ENCODE measurements around the gene HOXA4. TPM values are rescaled to one million over a fixed set of nuclear protein-coding genes. Genes with fewer than 3 reads are reported as not detected.

Gene HOXA4
- total RNA-seq, 1 experiment from 2014 or later = 4.8 TPM

DNA sequence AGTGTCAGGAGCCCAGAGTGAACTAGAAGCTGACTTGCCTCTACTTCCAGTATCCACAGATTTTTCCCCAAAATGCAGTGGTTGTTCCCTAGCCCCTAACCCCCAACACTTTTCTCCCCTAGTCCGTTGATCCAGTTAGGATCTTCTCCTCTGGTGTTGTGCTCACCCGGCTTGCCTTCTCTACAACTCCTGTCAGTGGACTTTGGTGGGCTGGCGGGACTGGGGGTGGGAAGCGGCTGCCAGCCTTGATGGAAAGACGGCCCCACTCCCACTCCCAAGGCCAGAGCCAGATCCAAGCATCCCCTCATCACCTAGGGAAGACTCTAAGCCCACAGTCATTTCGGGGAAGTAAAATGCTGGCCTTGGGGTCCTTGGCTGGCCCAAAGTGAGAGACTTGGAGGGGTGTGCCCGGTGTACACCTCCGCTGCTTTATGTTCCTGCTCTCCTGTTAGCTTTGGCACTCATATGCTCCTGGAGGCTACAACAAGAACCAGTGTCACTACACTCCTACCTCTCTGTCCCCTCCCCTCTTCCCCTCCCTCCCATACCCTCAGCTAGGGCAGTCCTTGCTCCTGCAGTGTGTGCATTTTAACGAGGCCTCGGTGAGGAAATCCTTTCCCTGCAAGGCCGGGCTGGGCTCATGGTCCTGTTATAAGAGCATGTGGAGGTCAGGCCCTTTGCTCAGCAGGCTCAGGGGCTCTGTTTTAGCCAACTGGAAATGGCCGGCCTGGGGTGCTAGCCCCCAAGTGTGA is 44.5 kb upstream of the HOXA4 start:
- Histone ChIP-seq H3K9me3 (no peaks in the 10 kb centered on the region), H3K4me1 (peaks cover 12% of the 10 kb centered on the region), H3K4me3 (ENCODE audit: low read depth, low read length) (no peak overlapping the region), H3K36me3 (ENCODE audit: control insufficient read depth, insufficient read depth, low read length) (no peaks in the 10 kb centered on the region), H3K27me3 (replicated peaks; ENCODE audit: control insufficient read depth, insufficient read depth, low read length) (peaks cover 2% of the 10 kb centered on the region)
- Mint-ChIP-seq H3K27ac (ENCODE audit: unreplicated experiment) (no peak overlapping the region), H3K36me3 (ENCODE audit: insufficient read depth, unreplicated experiment) (peaks cover 10% of the 10 kb centered on the region), H3K27me3 (ENCODE audit: insufficient read depth, unreplicated experiment) (no peaks in the 10 kb centered on the region), H3K4me1 (ENCODE audit: low read depth, unreplicated experiment) (peaks cover 11% of the 10 kb centered on the region), H3K4me3 (ENCODE audit: unreplicated experiment) (peak overlapping the region; percentile 74), H3K9me3 (ENCODE audit: unreplicated experiment) (no peaks in the 10 kb centered on the region)
- DNase-seq = peak in 1 of 2 experiments; percentile 29
- intact Hi-C loops (cut with micrococcal nuclease; ENCODE audit: unreplicated experiment) = no loop called here
- CTCF ChIA-PET = no interaction called here
- POLR2A ChIA-PET = no interaction called here
- TF ChIP-seq, protein P1, sequence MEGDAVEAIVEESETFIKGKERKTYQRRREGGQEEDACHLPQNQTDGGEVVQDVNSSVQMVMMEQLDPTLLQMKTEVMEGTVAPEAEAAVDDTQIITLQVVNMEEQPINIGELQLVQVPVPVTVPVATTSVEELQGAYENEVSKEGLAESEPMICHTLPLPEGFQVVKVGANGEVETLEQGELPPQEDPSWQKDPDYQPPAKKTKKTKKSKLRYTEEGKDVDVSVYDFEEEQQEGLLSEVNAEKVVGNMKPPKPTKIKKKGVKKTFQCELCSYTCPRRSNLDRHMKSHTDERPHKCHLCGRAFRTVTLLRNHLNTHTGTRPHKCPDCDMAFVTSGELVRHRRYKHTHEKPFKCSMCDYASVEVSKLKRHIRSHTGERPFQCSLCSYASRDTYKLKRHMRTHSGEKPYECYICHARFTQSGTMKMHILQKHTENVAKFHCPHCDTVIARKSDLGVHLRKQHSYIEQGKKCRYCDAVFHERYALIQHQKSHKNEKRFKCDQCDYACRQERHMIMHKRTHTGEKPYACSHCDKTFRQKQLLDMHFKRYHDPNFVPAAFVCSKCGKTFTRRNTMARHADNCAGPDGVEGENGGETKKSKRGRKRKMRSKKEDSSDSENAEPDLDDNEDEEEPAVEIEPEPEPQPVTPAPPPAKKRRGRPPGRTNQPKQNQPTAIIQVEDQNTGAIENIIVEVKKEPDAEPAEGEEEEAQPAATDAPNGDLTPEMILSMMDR (IDR thresholded peaks at IDR 0.05; ENCODE audit: insufficient read depth in 1 of 2, low read depth in 1 of 2, low read length in 1 of 2, severe bottlenecking in 1 of 2, unreplicated experiment in 1 of 2) = no peak
- BruUV-seq (replicated peaks) = no TSS peak

DNA sequence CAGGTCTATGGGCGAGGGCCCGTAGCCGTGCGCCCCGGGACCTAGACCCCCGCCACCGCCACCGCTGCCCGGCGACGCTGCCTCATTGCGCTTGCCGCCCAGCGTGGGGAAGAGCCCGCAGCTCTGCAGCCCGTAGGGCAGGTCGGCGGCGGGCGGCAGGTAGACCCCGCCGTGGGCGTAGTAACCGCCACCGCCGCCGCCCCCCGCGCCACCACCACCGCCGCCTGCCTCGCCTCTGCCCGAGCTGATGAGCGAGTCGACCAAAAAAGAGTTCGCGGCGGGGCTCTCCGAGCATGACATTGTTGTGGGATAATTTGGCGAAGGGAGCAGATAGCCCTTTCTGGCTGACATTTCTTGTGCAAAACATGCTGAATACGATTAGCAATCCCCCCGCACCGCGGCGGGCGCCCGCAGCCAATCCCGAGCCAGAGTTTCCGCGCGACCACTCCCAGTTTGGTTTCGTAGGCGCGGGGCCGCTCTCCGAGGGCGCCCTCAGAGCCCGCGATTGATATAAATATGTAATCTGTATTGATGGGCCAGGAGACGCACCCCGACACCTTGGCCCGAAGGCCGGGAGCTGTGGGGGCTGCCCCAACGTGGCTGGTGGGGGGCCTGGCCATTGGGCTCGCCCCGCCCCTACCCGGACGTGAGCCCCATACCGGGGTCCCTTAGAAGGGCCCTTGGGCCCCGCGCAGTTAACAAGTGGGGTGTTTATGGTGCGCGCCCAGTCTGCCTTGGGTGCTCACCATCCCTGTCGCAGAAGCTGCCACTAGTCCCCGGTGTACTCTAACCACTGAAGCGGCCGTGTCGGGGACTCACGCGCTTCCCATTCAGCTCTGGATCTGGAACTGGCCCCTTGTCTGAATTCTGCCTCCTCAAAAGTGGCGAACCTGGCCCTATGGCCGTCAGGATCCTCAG is 43.7 kb upstream of the HOXA4 start, which contains the start of gene HOXA10:
Gene HOXA10 (minus strand): TSS at position 365 of the 918 bp plus-strand sequence. CDS start 14 bp downstream, at position 351.
- no peaks in the 10 kb centered on the region for H3K27me3 Mint-ChIP-seq (ENCODE audit: insufficient read depth, unreplicated experiment)
- no TSS peak for BruUV-seq (replicated peaks)
- DNase-seq = peak in 1 of 2 experiments; percentile 33
- peak within 1 kb of the TSS; percentile 64 for H3K4me3 ChIP-seq (ENCODE audit: low read depth, low read length)
- H3K27me3 ChIP-seq (replicated peaks; ENCODE audit: control insufficient read depth, insufficient read depth, low read length) = peaks cover 2% of the 10 kb centered on the region
- H3K9me3 Mint-ChIP-seq (ENCODE audit: unreplicated experiment) = no peaks in the 10 kb centered on the region
- peaks cover 12% of the 10 kb centered on the region for H3K4me1 ChIP-seq
- H3K27ac Mint-ChIP-seq (ENCODE audit: unreplicated experiment) = no peak within 1 kb of the TSS
- peak within 1 kb of the TSS; percentile 74 for H3K4me3 Mint-ChIP-seq (ENCODE audit: unreplicated experiment)
- TF ChIP-seq, protein P1 (IDR thresholded peaks at IDR 0.05; ENCODE audit: insufficient read depth in 1 of 2, low read depth in 1 of 2, low read length in 1 of 2, severe bottlenecking in 1 of 2, unreplicated experiment in 1 of 2) = no peak
- CTCF ChIA-PET = interaction anchor here (1.1 to 1.6 kb wide), 2 partner anchors 17 to 889 kb away, joined by 4 read pairs; partner anchors contain the start of gene HOXA7
- H3K4me1 Mint-ChIP-seq (ENCODE audit: low read depth, unreplicated experiment) = peaks cover 11% of the 10 kb centered on the region
- POLR2A ChIA-PET = no interaction called here
- intact Hi-C loops (cut with micrococcal nuclease; ENCODE audit: unreplicated experiment) = no loop called here
- H3K36me3 ChIP-seq (ENCODE audit: control insufficient read depth, insufficient read depth, low read length) = no peaks in the 10 kb centered on the region
- peaks cover 10% of the 10 kb centered on the region for H3K36me3 Mint-ChIP-seq (ENCODE audit: insufficient read depth, unreplicated experiment)
- H3K9me3 ChIP-seq = no peaks in the 10 kb centered on the region

DNA sequence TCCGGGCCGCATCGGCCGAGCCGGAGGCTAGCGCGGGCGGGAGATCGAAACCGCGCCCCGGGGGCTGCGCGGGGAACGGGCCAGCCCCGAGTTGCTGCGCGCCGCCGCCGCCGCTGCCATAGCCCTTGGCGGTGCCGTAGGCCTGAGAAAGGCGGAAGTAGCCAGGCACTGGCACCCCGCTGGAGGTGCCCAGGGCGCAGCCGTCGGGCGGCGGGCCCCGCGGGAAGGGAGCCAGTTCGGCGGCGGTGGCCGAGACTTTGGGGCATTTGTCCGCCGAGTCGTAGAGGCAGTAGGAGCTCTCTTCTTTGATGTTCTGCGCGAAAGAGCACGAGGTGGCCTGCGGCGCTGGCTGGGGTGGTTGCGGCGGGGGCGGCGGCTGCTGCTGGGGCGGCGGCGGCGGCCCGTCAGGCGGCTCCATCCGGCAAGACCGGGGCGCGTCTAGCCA is 43.0 kb upstream of the HOXA4 start:
- TF ChIP-seq, protein P1 (IDR thresholded peaks at IDR 0.05; ENCODE audit: insufficient read depth in 1 of 2, low read depth in 1 of 2, low read length in 1 of 2, severe bottlenecking in 1 of 2, unreplicated experiment in 1 of 2) = no peak
- intact Hi-C loops (cut with micrococcal nuclease; ENCODE audit: unreplicated experiment) = no loop called here
- ChIA-PET POLR2A (no interaction called here), CTCF (interaction anchor here (1.1 to 1.6 kb wide), 2 partner anchors 17 to 889 kb away, joined by 4 read pairs; partner anchors contain the start of gene HOXA7)
- no TSS peak for BruUV-seq (replicated peaks)
- DNase-seq = peak; percentile 34 to 62
- H3K27me3 ChIP-seq (replicated peaks; ENCODE audit: control insufficient read depth, insufficient read depth, low read length) = peaks cover 2% of the 10 kb centered on the region
- H3K27me3 Mint-ChIP-seq (ENCODE audit: insufficient read depth, unreplicated experiment) = no peaks in the 10 kb centered on the region
- no peak overlapping the region for H3K27ac Mint-ChIP-seq (ENCODE audit: unreplicated experiment)
- H3K9me3 ChIP-seq = no peaks in the 10 kb centered on the region
- peaks cover 11% of the 10 kb centered on the region for H3K4me1 Mint-ChIP-seq (ENCODE audit: low read depth, unreplicated experiment)
- H3K36me3 ChIP-seq (ENCODE audit: control insufficient read depth, insufficient read depth, low read length) = no peaks in the 10 kb centered on the region
- no peaks in the 10 kb centered on the region for H3K9me3 Mint-ChIP-seq (ENCODE audit: unreplicated experiment)
- H3K4me1 ChIP-seq = peaks cover 12% of the 10 kb centered on the region
- peaks cover 14% of the 10 kb centered on the region for H3K36me3 Mint-ChIP-seq (ENCODE audit: insufficient read depth, unreplicated experiment)
- peak overlapping the region; percentile 74 for H3K4me3 Mint-ChIP-seq (ENCODE audit: unreplicated experiment)
- peak overlapping the region; percentile 64 for H3K4me3 ChIP-seq (ENCODE audit: low read depth, low read length)

Measured in Caco-2 (cell line).